HepG2 (cell line): ENCODE measurements around the gene ZSCAN32. TPM values are rescaled to one million over a fixed set of nuclear protein-coding genes. Genes with fewer than 3 reads are reported as not detected.
A peak's percentile ranks its signal among the peaks of the same experiment; 100 is the strongest.

Source experiments
- ATAC-seq: fragments of 200-7000 bp; cut with Tn5 transposase; 3 replicates; pipeline ENCODE4 v1.9.1; 2020; ENCODE audit warnings: mild to moderate bottlenecking, moderate library complexity
- Bru-seq: library from RNA; stranded (reverse); fragments of 400-500 nt; gene quantifications from one replicate; lab custom pipeline; 2021; lab: Mats Ljungman, UMichigan
- BruChase-seq, 2 experiments: library from RNA; stranded (reverse); fragments of 400-500 nt; gene quantifications; one replicate each; lab custom pipeline; 2021; lab: Mats Ljungman, UMichigan
- BruUV-seq: library from RNA; stranded (reverse); fragments of 400-500 nt; replicated peaks from 2 replicates; lab custom pipeline; 2021; lab: Mats Ljungman, UMichigan
- CTCF ChIA-PET: fragments of 300-600 bp; formaldehyde crosslinking; extraction: SDS; loops from one replicate; lab custom pipeline; 2021; ENCODE audit warnings: low total read pairs, inconsistent platforms, low intra/inter-chr PET ratio; lab: Yijun Ruan, JAX
- POLR2A ChIA-PET: fragments of 350-600 bp; sonication (Branson Sonifier 250); formaldehyde crosslinking; loops from one replicate; lab custom pipeline; 2020; ENCODE audit warnings: antibody characterized with exemption, inconsistent platforms; lab: Yijun Ruan, JAX
- DNase-seq: peaks from one replicate; pipeline ENCODE4 v3.0.0-alpha.2; 2015; ENCODE audit warnings: low spot score
- FAIRE-seq: peaks from 3 replicates; lab custom pipeline; 2011; peaks lifted over from hg19 to GRCh38; lab: Jason Lieb, UNC
- H2AFZ ChIP-seq: one replicate; pipeline ENCODE4 v1.6.1; 2011; ENCODE audit warnings: low read length, inconsistent platforms
- H3K27ac ChIP-seq: fragments of 300-600 bp; 3 replicates; pipeline ENCODE4 v1.8.0; 2011; ENCODE audit warnings: mixed run types, mild to moderate bottlenecking, mixed read lengths, low read length, inconsistent platforms; ENCODE audit not compliant: insufficient read depth; ENCODE audit errors: extremely low read length
- H3K27me3 ChIP-seq, 2 experiments: fragments of 200-600 bp in 1 of 2; 2 replicates in 1 of 2; 3 replicates in 1 of 2; pipeline versions ENCODE4 v1.6.0 to v1.8.0; 2011; ENCODE audit warnings: low read length in 2 of 2, mild to moderate bottlenecking in 2 of 2, moderate library complexity in 2 of 2, inconsistent platforms in 1 of 2; ENCODE audit not compliant: insufficient read depth in 2 of 2, control insufficient read depth in 1 of 2
- H3K36me3 ChIP-seq, 2 experiments: fragments of 200-600 bp in 1 of 2; replicated peaks in 1 of 2; 2 replicates in 1 of 2; 3 replicates in 1 of 2; pipeline versions ENCODE4 v1.5.1 to v1.8.0; 2011; ENCODE audit warnings: low read length in 2 of 2, inconsistent platforms in 1 of 2; ENCODE audit not compliant: insufficient read depth in 2 of 2, control insufficient read depth in 1 of 2
- H3K4me1 ChIP-seq: 2 replicates; pipeline ENCODE4 v1.5.1; 2012; ENCODE audit warnings: low read length, inconsistent platforms; ENCODE audit not compliant: insufficient read depth
- H3K4me2 ChIP-seq: 2 replicates; pipeline ENCODE4 v1.6.0; 2011; ENCODE audit warnings: low read depth, low read length, inconsistent platforms
- H3K4me3 ChIP-seq, 3 experiments: fragments of 200-600 bp in 1 of 3; sonication (generic), shearing (Covaris generic) in 1 of 3; replicated peaks in 1 of 3; 2 replicates each; pipeline ENCODE4 v1.5.1; 2011 to 2016; ENCODE audit warnings: low read length in 3 of 3, inconsistent platforms in 2 of 3, low read depth in 2 of 3, mild to moderate bottlenecking in 2 of 3, control low read depth in 1 of 3, mixed read lengths in 1 of 3; ENCODE audit not compliant: insufficient read depth in 1 of 3
- H3K79me2 ChIP-seq: one replicate; pipeline ENCODE4 v1.6.1; 2011; ENCODE audit warnings: low read length, inconsistent platforms; ENCODE audit not compliant: insufficient read depth
- H3K9ac ChIP-seq: 2 replicates; pipeline ENCODE4 v1.6.0; 2011; ENCODE audit warnings: mild to moderate bottlenecking, low read depth, low read length, inconsistent platforms; ENCODE audit not compliant: insufficient read depth
- H3K9me3 ChIP-seq: 2 replicates; pipeline ENCODE4 v1.5.1; 2012; ENCODE audit warnings: mild to moderate bottlenecking, low read length
- H4K20me1 ChIP-seq: 2 replicates; pipeline ENCODE4 v1.6.0; 2011; ENCODE audit warnings: inconsistent platforms, mild to moderate bottlenecking, low read length, moderate library complexity; ENCODE audit not compliant: insufficient read depth
- HOXD1 ChIP-seq: sonication (generic); formaldehyde crosslinking; IDR thresholded peaks from 2 replicates; pipeline ENCODE4 v1.5.0; 2020; ENCODE audit warnings: missing genetic modification reagents
- MXD3 ChIP-seq: IDR thresholded peaks from 2 replicates; pipeline ENCODE4 v1.6.1; 2016; ENCODE audit warnings: mild to moderate bottlenecking, missing biosample characterization, missing genetic modification reagents
- RELA ChIP-seq: sonication (generic); formaldehyde crosslinking; IDR thresholded peaks from 2 replicates; pipeline ENCODE4 v1.4.0; 2020; ENCODE audit warnings: missing genetic modification reagents
- SRSF4 ChIP-seq: fragments of 200-400 bp; formaldehyde crosslinking; IDR thresholded peaks from one replicate; pipeline ENCODE4 v1.6.1; 2018; ENCODE audit warnings: mild to moderate bottlenecking, low read depth, low read length, moderate library complexity; ENCODE audit not compliant: poor library complexity, severe bottlenecking
- TAF15 ChIP-seq: fragments of 200-400 bp; formaldehyde crosslinking; IDR thresholded peaks from one replicate; pipeline ENCODE4 v1.6.1; 2018; ENCODE audit warnings: mild to moderate bottlenecking, low read depth, low read length; ENCODE audit not compliant: poor library complexity, severe bottlenecking
- THAP9 ChIP-seq: sonication (generic); formaldehyde crosslinking; IDR thresholded peaks from 2 replicates; pipeline ENCODE4; 2020; ENCODE audit warnings: missing genetic modification reagents, mild to moderate bottlenecking, borderline replicate concordance
- ZNF740 ChIP-seq: sonication (generic); formaldehyde crosslinking; IDR thresholded peaks from 2 replicates; pipeline ENCODE4 v1.4.0; 2020; ENCODE audit warnings: missing genetic modification reagents
- WGBS: methylation state at CpG from one replicate; pipeline ENCODE4 v1.1.6; 2017; ENCODE audit warnings: low lambda C conversion rate; 5-methylcytosine and 5-hydroxymethylcytosine counted together
- in situ Hi-C: cut with HindIII; loops from 2 replicates; pipeline ENCODE4 v1.10.0; 2017; ENCODE audit warnings: low pct_unique_long_range_greater_than_20kb; ENCODE audit not compliant: extremely low pct_ligation_motif_present
- intact Hi-C: fragments of 100-400 bp; cut with micrococcal nuclease; formaldehyde crosslinking; loops from one replicate; pipeline ENCODE4 v1.10.0; 2022; ENCODE audit not compliant: unreplicated experiment
- long read RNA-seq, 2 experiments: library from RNA in 1 of 2; library from polyadenylated mRNA in 1 of 2; stranded (forward) in 1 of 2; unstranded in 1 of 2; transcript quantifications; one replicate each; pipeline ENCODE4 v2.0.0, GENCODE V29; 2019 to 2022
- polyA minus RNA-seq, 3 experiments: library from RNA; depleted of rRNA, polyadenylated mRNA; stranded (reverse); fragments of >200 nt; gene quantifications; 2 replicates each; pipeline ENCODE4 v1.2.3, GENCODE V29; 2011; ENCODE audit warnings: low replicate concordance in 1 of 3
- polyA plus RNA-seq, 8 experiments: library from polyadenylated mRNA; depleted of rRNA in 3 of 8; stranded (reverse) in 7 of 8; unstranded in 1 of 8; fragments of >200 nt; fragmentation: Illumina TruSeq in 4 of 8; extraction: Trizol in 4 of 8; gene quantifications; 2 replicates each; pipeline versions ENCODE4 v1.2.1 to v1.2.3, GENCODE V29; 2011 to 2016; ENCODE audit warnings: low read depth in 4 of 8, missing spikeins in 1 of 8, mixed read lengths in 1 of 8; ENCODE audit not compliant: insufficient read depth in 1 of 8
- total RNA-seq, 5 experiments: library from RNA; depleted of rRNA; stranded (reverse); fragments of >200 nt; fragmentation: Illumina TruSeq; extraction: Trizol; gene quantifications; 2 replicates each; pipeline ENCODE4 v1.2.3, GENCODE V29; 2016; ENCODE audit warnings: low read depth in 1 of 5

ZSCAN32 gene
- total RNA-seq (2016; rRNA removed; fragmentation: Illumina TruSeq; extraction: Trizol) (10.7 and 11.7 TPM in 2 replicates), polyA plus RNA-seq (2011; rRNA removed) (12.7 and 12.8 TPM in 2 replicates), polyA minus RNA-seq (2011; rRNA and poly(A)+ RNA removed; ENCODE audit: low replicate concordance) (6.7 and 9.9 TPM in 2 replicates), Bru-seq, nascent RNA (percentile 58 among the genes with signal in this experiment), BruChase-seq, experiment 1, labeled RNA remaining after a 6-hour chase (percentile 55 among the genes with signal in this experiment), BruChase-seq, experiment 2, labeled RNA remaining after a 2-hour chase (percentile 64 among the genes with signal in this experiment)
- 2.3 and 3.2 TPM in 2 replicates for total RNA-seq (2016; cell fraction: cytosol; rRNA removed; fragmentation: Illumina TruSeq; extraction: Trizol; ENCODE audit: low read depth)
- 9.4 and 11.1 TPM in 2 replicates for total RNA-seq (2016; cell fraction: insoluble cytoplasmic fraction; rRNA removed; fragmentation: Illumina TruSeq; extraction: Trizol)
- 5.1 and 5.2 TPM in 2 replicates for total RNA-seq (2016; cell fraction: membrane; rRNA removed; fragmentation: Illumina TruSeq; extraction: Trizol)
- total RNA-seq (2016; cell fraction: nucleus; rRNA removed; fragmentation: Illumina TruSeq; extraction: Trizol) = 9.8 and 14.8 TPM in 2 replicates
- polyA plus RNA-seq (2011; cell fraction: cytosol; rRNA removed) = 7.3 and 9.2 TPM in 2 replicates
- polyA plus RNA-seq (2011; cell fraction: nucleus; rRNA removed) = 15.9 and 17.9 TPM in 2 replicates
- polyA plus RNA-seq (2012) = 6.2 and 6.7 TPM in 2 replicates
- 1.1 and 1.4 TPM in 2 replicates for polyA plus RNA-seq (2016; cell fraction: cytosol; fragmentation: Illumina TruSeq; extraction: Trizol; ENCODE audit: low read depth)
- 10.6 and 10.7 TPM in 2 replicates for polyA plus RNA-seq (2016; cell fraction: insoluble cytoplasmic fraction; fragmentation: Illumina TruSeq; extraction: Trizol; ENCODE audit: low read depth)
- 3.4 and 3.7 TPM in 2 replicates for polyA plus RNA-seq (2016; cell fraction: membrane; fragmentation: Illumina TruSeq; extraction: Trizol; ENCODE audit: low read depth)
- polyA plus RNA-seq (2016; cell fraction: nucleus; fragmentation: Illumina TruSeq; extraction: Trizol; ENCODE audit: insufficient read depth, low read depth) = 19.5 and 20.4 TPM in 2 replicates
- 3.4 and 4.0 TPM in 2 replicates for polyA minus RNA-seq (2011; cell fraction: cytosol; rRNA and poly(A)+ RNA removed)
- 7.9 and 12.7 TPM in 2 replicates for polyA minus RNA-seq (2011; cell fraction: nucleus; rRNA and poly(A)+ RNA removed)
- long read RNA-seq, experiment 1, partial matches to known transcripts = 1 of 9 reads
- long read RNA-seq, experiment 1, other reads (novel, unspliced or antisense) = 3 of 9 reads
- long read RNA-seq, experiment 2, transcript ZSCAN32-206 (1 exons, 1,977 nt) = major isoform, 7 of 13 reads
- long read RNA-seq, experiment 2, partial matches to known transcripts = 4 of 13 reads
- long read RNA-seq, experiment 2, other reads (novel, unspliced or antisense) = 1 of 13 reads

- peak within 1 kb of the TSS; percentile 90 to 94 (median 94) for H3K4me3 ChIP-seq
- 3% methylated on average over 12 of the region's 95 CpGs for WGBS
- DNase-seq = peak; percentile 98
- H3K9me3 ChIP-seq = no peaks in the 10 kb centered on the region
- POLR2A ChIA-PET = interaction anchor here (0.8 to 3.4 kb wide), 14 partner anchors 10 to 456 kb away, joined by 3 to 33 read pairs (median 4); partner anchors contain the start of genes NAA60, ZNF263 and ZNF597
- peak within 1 kb of the TSS; percentile 95 for H3K9ac ChIP-seq
- peak within 1 kb of the TSS; percentile 86 for H3K27ac ChIP-seq
- H3K79me2 ChIP-seq = peaks cover 30% of the 10 kb centered on the region
- intact Hi-C loops (loop anchor here (1.0 to 10.0 kb wide), 4 partner anchors 41 to 119 kb away; partner anchors contain the start of genes C16orf90, NAA60 and ZNF597), in situ Hi-C loops (no loop called here)
- H2AFZ ChIP-seq = no peak within 1 kb of the TSS
- peak; percentile 96 for ATAC-seq
- H3K4me2 ChIP-seq = peak within 1 kb of the TSS; percentile 93
- H3K4me1 ChIP-seq = peaks cover 29% of the 10 kb centered on the region
- H4K20me1 ChIP-seq = no peaks in the 10 kb centered on the region
- peaks cover 3 to 35% of the 10 kb centered on the region in 2 experiments; a peak in 4 of 5 replicates for H3K36me3 ChIP-seq
- BruUV-seq = TSS peak; percentile 73
- H3K27me3 ChIP-seq = no peaks in the 10 kb centered on the region; a peak in 1 of 5 replicates
- CTCF ChIA-PET = no interaction called here
- peak; percentile 90 for FAIRE-seq
- TF ChIP-seq THAP9 (CRISPR knock-in tag) (peak; percentile 89; the same call in 1 of the 2 replicates), TAF15 (peak; percentile 44), ZNF740 (CRISPR knock-in tag) (no peak), MXD3 (CRISPR knock-in tag) (peak; percentile 88), RELA (no peak; the same call in 1 of the 2 replicates), HOXD1 (peak; percentile 35; the same call in 1 of the 2 replicates), SRSF4 (no peak)
Measured at GRCh38 chr16:3400779-3401688, at the start of gene ZSCAN32, which contains the start of gene ZNF174. Gene ZSCAN32, minus strand, starts transcription at chr16:3401004. Its CDS starts 3,447 bp downstream, at chr16:3397557. Gene ZNF174, plus strand, starts transcription at chr16:3401215. Its CDS starts 790 bp downstream, at chr16:3402005.
